PC-9 (cell line): ENCODE results near the gene RAMACL. TPM values are rescaled to one million over a fixed set of nuclear protein-coding genes. Genes with fewer than 3 reads are reported as not detected.
"Not testable (repeated sequence)": the region's sequence is repeated elsewhere in the genome, so short reads cannot be mapped to it uniquely, and the experiment has no call there.

Source experiments
- Bru-seq: library from RNA; stranded (reverse); fragments of 400-500 nt; gene quantifications from one replicate; lab custom pipeline; 2021; lab: Mats Ljungman, UMichigan
- BruChase-seq, 2 experiments: library from RNA; stranded (reverse); fragments of 400-500 nt; gene quantifications; one replicate each; lab custom pipeline; 2021; lab: Mats Ljungman, UMichigan
- BruUV-seq: library from RNA; stranded (reverse); fragments of 400-500 nt; replicated peaks from 2 replicates; lab custom pipeline; 2021; lab: Mats Ljungman, UMichigan
- CTCF ChIA-PET: fragments of 300-600 bp; sonication (Branson Sonifier 250); formaldehyde crosslinking; loops from one replicate; lab custom pipeline; 2022; ENCODE audit warnings: antibody characterized with exemption; lab: Charles Lee
- POLR2A ChIA-PET: fragments of 300-600 bp; sonication (Branson Sonifier 250); formaldehyde crosslinking; loops from one replicate; lab custom pipeline; 2022; ENCODE audit warnings: antibody characterized with exemption; ENCODE audit not compliant: unreplicated experiment; lab: Charles Lee
- DNase-seq, 2 experiments: peaks; one replicate each; pipeline versions ENCODE4 v3.0.0 to v3.0.0-alpha.2; 2015 to 2022; ENCODE audit warnings: mixed read lengths in 1 of 2
- H2AFZ ChIP-seq: fragments of 200-600 bp; sonication (generic); 2 replicates; pipeline ENCODE4 v1.8.1; 2017; ENCODE audit warnings: antibody characterized with exemption
- H3F3A ChIP-seq: fragments of 200-600 bp; sonication (generic); 2 replicates; pipeline ENCODE4 v1.8.1; 2017; ENCODE audit warnings: antibody characterized with exemption, mild to moderate bottlenecking, low read depth; ENCODE audit not compliant: insufficient read depth
- H3K27ac ChIP-seq: fragments of 200-600 bp; sonication (generic); 2 replicates; pipeline ENCODE4 v1.6.1; 2016; ENCODE audit warnings: mixed run types
- H3K27me3 ChIP-seq: fragments of 200-600 bp; sonication (generic); 2 replicates; pipeline ENCODE4 v1.6.1; 2016; ENCODE audit warnings: low read depth, mixed run types; ENCODE audit not compliant: insufficient read depth
- H3K36me3 ChIP-seq: fragments of 200-600 bp; sonication (generic); 2 replicates; pipeline ENCODE4 v1.6.1; 2016; ENCODE audit warnings: low read depth, mixed run types
- H3K4me1 ChIP-seq: fragments of 200-600 bp; sonication (generic); replicated peaks from 2 replicates; pipeline ENCODE4 v1.6.1; 2016; ENCODE audit warnings: mixed run types; ENCODE audit not compliant: insufficient read depth
- H3K4me2 ChIP-seq: fragments of 200-600 bp; sonication (generic); 2 replicates; pipeline ENCODE4 v1.6.1; 2017; ENCODE audit warnings: mixed run types
- H3K4me3 ChIP-seq: fragments of 200-600 bp; sonication (generic); 2 replicates; pipeline ENCODE4 v1.6.1; 2016; ENCODE audit warnings: mixed run types
- H3K79me2 ChIP-seq: fragments of 200-600 bp; sonication (generic); 2 replicates; pipeline ENCODE4 v1.6.1; 2017; ENCODE audit warnings: low read depth, mixed run types
- H3K9me2 ChIP-seq: fragments of 200-600 bp; sonication (generic); 2 replicates; pipeline ENCODE4 v1.8.1; 2017; ENCODE audit warnings: mild to moderate bottlenecking; ENCODE audit not compliant: insufficient read depth
- H3K9me3 ChIP-seq: fragments of 200-600 bp; sonication (generic); 2 replicates; pipeline ENCODE4 v1.8.1; 2016; ENCODE audit warnings: low read depth; ENCODE audit not compliant: insufficient read depth
- H4K20me1 ChIP-seq: fragments of 200-600 bp; sonication (generic); 2 replicates; pipeline ENCODE4 v1.8.1; 2017; ENCODE audit not compliant: insufficient read depth
- CTCF ChIP-seq: fragments of 200-600 bp; sonication (generic); conservative IDR thresholded peaks from 2 replicates; pipeline ENCODE4 v1.6.1; 2017; ENCODE audit warnings: mixed run types, antibody characterized with exemption, mild to moderate bottlenecking, moderate library complexity
- EZH2 ChIP-seq: fragments of 200-600 bp; sonication (generic); IDR thresholded peaks from 2 replicates; pipeline ENCODE4 v1.8.0; 2017; ENCODE audit warnings: antibody characterized with exemption, low read depth
- intact Hi-C: fragments of 100-400 bp; cut with micrococcal nuclease; formaldehyde crosslinking; loops from one replicate; pipeline ENCODE4 v1.10.0; 2022; ENCODE audit not compliant: unreplicated experiment
- long read RNA-seq: library from polyadenylated mRNA; stranded (forward); transcript quantifications from one replicate; pipeline ENCODE4 v2.0.0, GENCODE V29; 2022
- total RNA-seq: library from RNA; stranded (reverse); gene quantifications from 2 replicates; pipeline ENCODE4 v1.2.3, GENCODE V29; 2021

Gene RAMACL
- 0.52 and 0.73 TPM in 2 replicates for total RNA-seq
- percentile 47 among the genes with signal in this experiment for Bru-seq, nascent RNA
- percentile 52 among the genes with signal in this experiment for BruChase-seq, experiment 1, labeled RNA remaining after a 2-hour chase
- BruChase-seq, experiment 2, labeled RNA remaining after a 6-hour chase: percentile 50 among the genes with signal in this experiment
- long read RNA-seq: 0 reads

- no peaks in the 10 kb centered on the region for H3K79me2 ChIP-seq
- ChIA-PET CTCF (no interaction called here), POLR2A (no interaction called here)
- no peak within 1 kb of the TSS for H3K4me3 ChIP-seq
- H3K9me2 ChIP-seq: no peaks in the 10 kb centered on the region
- no peak within 1 kb of the TSS for H3K27ac ChIP-seq
- no peaks in the 10 kb centered on the region for H3K9me3 ChIP-seq
- no peaks in the 10 kb centered on the region for H3K36me3 ChIP-seq
- no peak within 1 kb of the TSS for H2AFZ ChIP-seq
- no peaks in the 10 kb centered on the region for H3K4me1 ChIP-seq
- no peaks in the 10 kb centered on the region for H3F3A ChIP-seq
- H3K27me3 ChIP-seq: no peaks in the 10 kb centered on the region
- DNase-seq: peak; percentile 18 to 43
- H4K20me1 ChIP-seq: peaks cover 5% of the 10 kb centered on the region; the same call in 1 of the 2 replicates
- H3K4me2 ChIP-seq: no peak within 1 kb of the TSS
- no TSS peak for BruUV-seq
- intact Hi-C loops: no loop called here
- TF ChIP-seq CTCF (no peak), EZH2 (no peak)
Observed at GRCh38 chr6:166586424-166587156, at the start of gene RAMACL. RAMACL (minus strand) TSS chr6:166586678; CDS start chr6:166586477, 201 bp downstream.

GRCh38 chr6:166635013-166635970, 48.8 kb upstream of the RAMACL start:
- H3F3A ChIP-seq: no peaks in the 10 kb centered on the region
- no peak overlapping the region for H3K4me3 ChIP-seq
- no peaks in the 10 kb centered on the region for H3K79me2 ChIP-seq
- CTCF ChIA-PET: no interaction called here
- POLR2A ChIA-PET: no interaction called here
- no peak for DNase-seq
- H3K27ac ChIP-seq: no peak overlapping the region
- H3K4me2 ChIP-seq: no peak overlapping the region
- H3K27me3 ChIP-seq: peaks cover 6% of the 10 kb centered on the region; the same call in 1 of the 2 replicates
- H4K20me1 ChIP-seq: no peaks in the 10 kb centered on the region
- H3K9me2 ChIP-seq: no peaks in the 10 kb centered on the region
- TF ChIP-seq CTCF (no peak), EZH2 (no peak)
- no peak overlapping the region for H2AFZ ChIP-seq
- intact Hi-C loops: no loop called here
- H3K9me3 ChIP-seq: no peaks in the 10 kb centered on the region
- H3K36me3 ChIP-seq: no peaks in the 10 kb centered on the region
- H3K4me1 ChIP-seq: no peaks in the 10 kb centered on the region
- no TSS peak for BruUV-seq

GRCh38 chr6:166634581-166634980, 48.1 kb upstream of the RAMACL start:
- H2AFZ ChIP-seq, DNase-seq, H3K36me3 ChIP-seq, POLR2A ChIA-PET, H3K4me2 ChIP-seq, BruUV-seq, CTCF ChIA-PET, H3F3A ChIP-seq, H3K27me3 ChIP-seq, H3K27ac ChIP-seq, H3K4me3 ChIP-seq, H4K20me1 ChIP-seq, H3K4me1 ChIP-seq, intact Hi-C loops, H3K79me2 ChIP-seq, H3K9me2 ChIP-seq, H3K9me3 ChIP-seq: not testable (repeated sequence)
